ENCODE measurements around the gene EPS15. TPM values are rescaled to one million over a fixed set of nuclear protein-coding genes. Genes with fewer than 3 reads are reported as not detected.
A peak's percentile ranks its signal among the peaks of the same experiment; 100 is the strongest.

EPS15 gene
- total and polyA plus RNA-seq, 12 donors = 31.7 to 180 (median 104) TPM

GRCh38 chr1:51551848-51552296 is 32.8 kb upstream of the EPS15 start:
- Histone ChIP-seq H3K4me1 (replicated peaks in 1 of 2) (peaks cover 0 to 3% of the 10 kb centered on the region in 2 donors), H3K4me3 (no peak overlapping the region), H3K27me3 (no peaks in the 10 kb centered on the region), H3K9me3 (replicated peaks in 1 of 3) (no peaks in the 10 kb centered on the region), H3K27ac (no peak overlapping the region), H3K36me3 (replicated peaks in 1 of 2) (no peaks in the 10 kb centered on the region)
- DNase-seq = no peak
- TF ChIP-seq POLR2A (IDR thresholded peaks at IDR 0.05) (no peak), CTCF (IDR thresholded peaks at IDR 0.05) (no peak)
- 77 to 85% (median 84%) methylated on average over 5 of the region's 5 CpGs for WGBS, 4 donors
- intact Hi-C loops (cut with DNase I) = no loop called here

GRCh38 chr1:51551081-51551480 is 32.0 kb upstream of the EPS15 start:
- H3K36me3 ChIP-seq (replicated peaks in 1 of 2) = no peaks in the 10 kb centered on the region
- peaks cover 0 to 3% of the 10 kb centered on the region in 2 donors for H3K4me1 ChIP-seq (replicated peaks in 1 of 2)
- no peak overlapping the region for H3K4me3 ChIP-seq
- 75 to 81% (median 77%) methylated on average over 2 of the region's 2 CpGs for WGBS, 4 donors
- H3K9me3 ChIP-seq (replicated peaks in 1 of 3) = no peaks in the 10 kb centered on the region
- H3K27ac ChIP-seq = peak overlapping the region in 1 of 5 donors; percentile 5
- intact Hi-C loops (cut with DNase I) = no loop called here
- no peak for DNase-seq
- no peak for TF ChIP-seq POLR2A (IDR thresholded peaks at IDR 0.05)
- TF ChIP-seq CTCF (IDR thresholded peaks at IDR 0.05) = no peak
- H3K27me3 ChIP-seq = no peaks in the 10 kb centered on the region

GRCh38 chr1:51549901-51550300 is 30.8 kb upstream of the EPS15 start:
- intact Hi-C loops (cut with DNase I) = no loop called here

GRCh38 chr1:51549016-51549619 is 30.1 kb upstream of the EPS15 start:
- intact Hi-C loops (cut with DNase I) = no loop called here
- Histone ChIP-seq H3K27ac (peak overlapping the region in 2 of 5 donors; percentile 14 to 31), H3K27me3 (no peaks in the 10 kb centered on the region), H3K4me1 (replicated peaks in 1 of 2) (peaks cover 0 to 3% of the 10 kb centered on the region in 2 donors), H3K36me3 (replicated peaks in 1 of 2) (no peaks in the 10 kb centered on the region), H3K4me3 (no peak overlapping the region), H3K9me3 (replicated peaks in 1 of 3) (no peaks in the 10 kb centered on the region)
- WGBS, 4 donors = 59 to 79% (median 67%) methylated on average over 3 of the region's 3 CpGs
- TF ChIP-seq CTCF (IDR thresholded peaks at IDR 0.05) = no peak
- no peak for TF ChIP-seq POLR2A (IDR thresholded peaks at IDR 0.05)
- DNase-seq = no peak

More at GRCh38 chr1:51549901-51550300, 30.8 kb upstream of the EPS15 start:
- Histone ChIP-seq H3K27ac (peak overlapping the region in 2 of 5 donors; percentile 7 to 14), H3K4me1 (replicated peaks in 1 of 2) (peaks cover 0 to 3% of the 10 kb centered on the region in 2 donors), H3K27me3 (no peaks in the 10 kb centered on the region), H3K4me3 (no peak overlapping the region), H3K36me3 (replicated peaks in 1 of 2) (no peaks in the 10 kb centered on the region), H3K9me3 (replicated peaks in 1 of 3) (no peaks in the 10 kb centered on the region)
- no peak for DNase-seq
- WGBS, 4 donors = 73 to 82% (median 80%) methylated on average over 3 of the region's 3 CpGs
- TF ChIP-seq CTCF (IDR thresholded peaks at IDR 0.05) (no peak), POLR2A (IDR thresholded peaks at IDR 0.05) (no peak)

All from adrenal gland (tissue), 12 donors.